Measurements from ENCODE around the gene PTGES3. TPM values are rescaled to one million over a fixed set of nuclear protein-coding genes. Genes with fewer than 3 reads are reported as not detected.
"Not testable (repeated sequence)": the region's sequence is repeated elsewhere in the genome, so short reads cannot be mapped to it uniquely, and the experiment has no call there.

PTGES3 gene
- total RNA-seq, 3 donors from 2014 or later = 343 to 400 (median 399) TPM

- ATAC-seq (peak; percentile 97 to 98), DNase-seq (no peak)
- H3K9me3 Mint-ChIP-seq = peaks cover 10% of the 10 kb centered on the region
- H3K27me3 Mint-ChIP-seq (ENCODE audit: low read depth) = no peaks in the 10 kb centered on the region
- H3K4me3 Mint-ChIP-seq = no peak overlapping the region
- peaks cover under 1% of the 10 kb centered on the region for H3K36me3 Mint-ChIP-seq (ENCODE audit: insufficient read depth)
- H3K4me1 Mint-ChIP-seq (ENCODE audit: low read depth) = peaks cover 13% of the 10 kb centered on the region
These were observed 30.4 kb downstream of the PTGES3 start for GRCh38 chr12:56657416-56658379.

DNA sequence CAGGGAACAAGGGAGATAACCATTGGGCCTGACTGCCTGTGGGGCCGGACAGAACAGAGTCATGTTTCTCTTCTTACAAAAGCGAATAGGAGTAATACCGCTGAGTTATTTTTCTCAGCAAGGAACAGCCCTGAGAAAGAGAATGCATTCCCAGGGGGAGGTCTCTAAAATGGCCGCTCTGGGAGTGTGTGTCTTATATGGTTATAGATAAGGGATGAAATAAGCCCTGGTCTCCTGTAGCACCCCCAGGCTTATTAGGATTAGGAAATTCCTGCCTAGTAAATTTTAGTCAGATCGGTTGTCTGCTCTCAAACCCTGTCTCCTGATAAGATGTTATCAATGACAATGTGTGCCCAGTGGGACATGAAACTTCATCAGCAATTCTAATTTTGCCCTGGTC is 34.3 kb downstream of the PTGES3 start:
- not testable (repeated sequence) for DNase-seq, H3K4me3 Mint-ChIP-seq

GRCh38 chr12:56648023-56648422 is 40.1 kb downstream of the PTGES3 start:
- H3K4me3 Mint-ChIP-seq; H3K27me3 Mint-ChIP-seq (ENCODE audit: low read depth); ATAC-seq; H3K9me3 Mint-ChIP-seq; DNase-seq: not testable (repeated sequence)
- Mint-ChIP-seq H3K4me1 (ENCODE audit: low read depth) (peaks cover 21% of the 10 kb centered on the region), H3K36me3 (ENCODE audit: insufficient read depth) (peaks cover 25% of the 10 kb centered on the region)

More for the DNA sequence above, 34.3 kb downstream of the PTGES3 start:
- H3K27me3 Mint-ChIP-seq (ENCODE audit: low read depth); H3K36me3 Mint-ChIP-seq (ENCODE audit: insufficient read depth); ATAC-seq; H3K4me1 Mint-ChIP-seq (ENCODE audit: low read depth): not testable (repeated sequence)
- H3K9me3 Mint-ChIP-seq = peaks cover 10% of the 10 kb centered on the region

GRCh38 chr12:56645717-56646446 is 42.2 kb downstream of the PTGES3 start, which contains the start of gene ATP5F1B:
ATP5F1B (minus strand) TSS chr12:56645984; CDS start chr12:56645963, 21 bp downstream.
- peaks cover 28% of the 10 kb centered on the region for H3K36me3 Mint-ChIP-seq (ENCODE audit: insufficient read depth)
- ATAC-seq = peak; percentile 98 to 99
- no peaks in the 10 kb centered on the region for H3K27me3 Mint-ChIP-seq (ENCODE audit: low read depth)
- H3K4me3 Mint-ChIP-seq = peak within 1 kb of the TSS; percentile 98
- no peaks in the 10 kb centered on the region for H3K9me3 Mint-ChIP-seq
- H3K4me1 Mint-ChIP-seq (ENCODE audit: low read depth) = peaks cover 29% of the 10 kb centered on the region
- DNase-seq = peak; percentile 81

DNA sequence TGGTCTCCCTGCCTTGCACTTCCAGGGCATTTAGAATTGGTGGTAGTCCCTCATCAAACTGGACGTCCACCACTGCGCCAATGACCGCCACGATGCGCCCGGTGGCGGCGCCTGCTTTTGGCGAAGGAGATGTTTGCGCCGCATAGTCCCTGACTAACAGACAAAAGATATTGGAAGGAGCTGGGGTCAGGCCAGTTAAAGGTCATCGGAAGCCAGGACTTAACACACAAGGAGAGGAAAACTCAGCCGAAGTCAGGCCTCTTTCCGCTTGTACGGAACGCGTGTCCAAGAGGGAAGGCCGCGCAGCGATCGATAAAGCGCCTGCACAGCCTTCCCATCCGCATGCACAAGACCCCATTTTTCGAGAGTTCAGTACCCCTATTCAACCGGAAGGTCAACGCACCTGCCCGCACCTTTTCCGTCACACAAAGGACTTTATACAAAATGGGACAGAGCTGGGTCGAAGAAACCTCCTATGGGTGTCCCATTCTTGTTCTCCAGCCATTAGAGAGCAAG is 42.8 kb downstream of the PTGES3 start:
- ATAC-seq = no peak
- H3K27me3 Mint-ChIP-seq (ENCODE audit: low read depth) = no peaks in the 10 kb centered on the region
- no peaks in the 10 kb centered on the region for H3K9me3 Mint-ChIP-seq
- H3K4me1 Mint-ChIP-seq (ENCODE audit: low read depth) = peaks cover 31% of the 10 kb centered on the region
- H3K4me3 Mint-ChIP-seq = peak overlapping the region; percentile 98
- H3K36me3 Mint-ChIP-seq (ENCODE audit: insufficient read depth) = peaks cover 32% of the 10 kb centered on the region
- DNase-seq = no peak

DNA sequence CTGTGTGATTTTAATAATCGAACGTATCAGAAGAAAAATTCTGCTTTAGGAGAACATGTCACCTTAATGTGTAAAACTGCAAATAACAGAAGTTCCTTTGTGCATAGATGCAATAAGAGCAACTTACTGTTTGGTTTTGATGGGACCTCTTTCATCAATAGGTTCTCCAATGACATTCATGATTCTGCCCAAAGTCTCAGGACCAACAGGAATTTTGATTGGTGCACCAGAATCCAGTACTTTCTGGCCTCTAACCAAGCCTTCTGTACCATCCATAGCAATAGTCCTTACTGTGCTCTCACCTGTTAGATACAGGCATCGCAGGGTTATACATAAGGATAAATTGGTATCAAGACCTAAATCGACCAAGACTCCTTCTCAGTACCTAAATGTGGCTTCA is 43.4 kb downstream of the PTGES3 start:
- Mint-ChIP-seq H3K9me3 (no peaks in the 10 kb centered on the region), H3K4me3 (peak overlapping the region; percentile 98), H3K4me1 (ENCODE audit: low read depth) (peaks cover 31% of the 10 kb centered on the region), H3K36me3 (ENCODE audit: insufficient read depth) (peaks cover 35% of the 10 kb centered on the region), H3K27me3 (ENCODE audit: low read depth) (no peaks in the 10 kb centered on the region)
- ATAC-seq = no peak
- DNase-seq = no peak

DNA sequence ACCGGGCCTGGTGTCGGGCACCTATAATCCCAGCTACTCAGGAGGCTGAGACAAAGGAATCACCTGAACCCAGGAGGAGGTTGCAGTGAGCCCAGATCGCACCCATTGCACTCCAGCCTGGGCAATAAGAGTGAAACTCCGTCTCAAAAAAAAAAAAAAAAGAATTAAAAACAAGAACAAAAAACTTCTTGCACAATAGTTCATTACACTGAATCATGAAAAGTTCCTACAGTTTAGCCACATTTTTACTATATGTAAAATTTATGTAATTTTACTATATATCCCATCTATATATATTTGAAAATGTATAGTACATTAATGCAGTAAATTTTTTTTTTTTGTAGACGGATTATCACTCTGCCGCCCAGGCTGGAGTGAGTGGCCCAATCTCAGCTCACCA is 46.9 kb downstream of the PTGES3 start:
- no peak for DNase-seq
- H3K36me3 Mint-ChIP-seq (ENCODE audit: insufficient read depth) = peaks cover 50% of the 10 kb centered on the region
- no peaks in the 10 kb centered on the region for H3K9me3 Mint-ChIP-seq
- H3K4me3 Mint-ChIP-seq = no peak overlapping the region
- peaks cover 38% of the 10 kb centered on the region for H3K4me1 Mint-ChIP-seq (ENCODE audit: low read depth)
- ATAC-seq = no peak
- H3K27me3 Mint-ChIP-seq (ENCODE audit: low read depth) = no peaks in the 10 kb centered on the region

DNA sequence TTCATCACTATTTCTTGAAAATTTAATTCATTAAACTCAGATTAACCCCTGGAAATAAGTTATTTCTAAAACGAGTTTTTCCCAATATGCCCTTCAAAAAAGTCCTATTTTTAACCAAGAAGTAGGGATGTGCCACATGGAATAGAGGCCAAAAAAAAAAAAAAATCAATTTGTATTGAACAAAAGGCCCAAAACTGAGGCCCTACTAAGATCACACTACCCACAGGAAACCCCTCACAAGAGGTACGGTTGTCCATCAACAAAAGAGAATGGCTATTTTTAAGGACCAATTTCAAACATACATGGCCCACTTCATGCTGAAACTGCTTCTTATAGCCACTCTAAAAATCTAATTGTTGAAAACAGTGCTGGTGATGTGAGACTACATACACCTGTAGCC is 50.5 kb downstream of the PTGES3 start:
- no peak overlapping the region for H3K4me3 Mint-ChIP-seq
- no peak for DNase-seq
- peaks cover 26% of the 10 kb centered on the region for H3K36me3 Mint-ChIP-seq (ENCODE audit: insufficient read depth)
- H3K27me3 Mint-ChIP-seq (ENCODE audit: low read depth) = no peaks in the 10 kb centered on the region
- no peaks in the 10 kb centered on the region for H3K9me3 Mint-ChIP-seq
- H3K4me1 Mint-ChIP-seq (ENCODE audit: low read depth) = peaks cover 54% of the 10 kb centered on the region
- ATAC-seq = no peak

DNA sequence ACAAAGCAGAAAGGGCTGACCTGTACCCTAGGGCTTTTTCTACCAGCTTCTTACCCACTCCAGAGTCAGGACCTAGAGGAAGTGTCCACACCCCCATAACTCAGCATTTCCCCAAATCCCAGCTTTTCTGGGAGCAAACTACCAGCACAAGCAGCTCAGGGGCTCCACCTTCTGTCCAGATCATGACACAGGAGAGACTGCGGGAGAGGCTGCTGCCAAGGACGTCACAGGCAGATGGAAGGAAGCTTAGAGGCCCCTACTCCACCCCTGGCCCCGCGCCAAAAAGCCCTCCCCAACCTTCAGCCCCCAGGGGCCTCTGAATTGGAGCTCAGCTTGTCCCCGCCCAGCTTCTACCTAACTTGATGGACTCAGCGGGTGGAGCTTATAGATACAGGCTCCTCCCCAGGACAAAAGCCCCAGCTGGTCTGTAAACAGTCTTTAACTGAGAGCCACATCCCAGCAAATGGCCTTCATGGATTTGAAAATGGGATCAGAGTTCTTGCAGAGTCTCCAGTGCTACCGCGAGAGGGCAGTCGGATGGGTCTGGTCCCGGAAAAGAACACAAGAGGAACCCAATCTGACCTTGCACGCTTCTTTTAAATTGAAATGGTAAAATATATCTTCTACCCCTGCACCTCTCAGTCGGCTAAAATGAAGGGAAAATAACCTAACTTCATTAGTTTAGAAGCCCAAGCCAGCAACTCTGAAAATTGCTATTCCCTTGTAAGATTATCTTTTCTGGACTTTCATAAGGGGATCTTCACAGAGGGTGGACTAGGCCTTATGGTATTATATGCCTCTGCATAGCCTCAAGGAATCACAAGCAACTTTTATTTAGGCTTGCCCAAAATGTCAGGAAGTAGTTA is 51.2 kb downstream of the PTGES3 start:
- Mint-ChIP-seq H3K4me1 (ENCODE audit: low read depth) (peaks cover 54% of the 10 kb centered on the region), H3K36me3 (ENCODE audit: insufficient read depth) (peaks cover 22% of the 10 kb centered on the region), H3K27me3 (ENCODE audit: low read depth) (no peaks in the 10 kb centered on the region), H3K9me3 (no peaks in the 10 kb centered on the region), H3K4me3 (peak overlapping the region; percentile 96)
- ATAC-seq (peak; percentile 60 to 65), DNase-seq (peak; percentile 84)

DNA sequence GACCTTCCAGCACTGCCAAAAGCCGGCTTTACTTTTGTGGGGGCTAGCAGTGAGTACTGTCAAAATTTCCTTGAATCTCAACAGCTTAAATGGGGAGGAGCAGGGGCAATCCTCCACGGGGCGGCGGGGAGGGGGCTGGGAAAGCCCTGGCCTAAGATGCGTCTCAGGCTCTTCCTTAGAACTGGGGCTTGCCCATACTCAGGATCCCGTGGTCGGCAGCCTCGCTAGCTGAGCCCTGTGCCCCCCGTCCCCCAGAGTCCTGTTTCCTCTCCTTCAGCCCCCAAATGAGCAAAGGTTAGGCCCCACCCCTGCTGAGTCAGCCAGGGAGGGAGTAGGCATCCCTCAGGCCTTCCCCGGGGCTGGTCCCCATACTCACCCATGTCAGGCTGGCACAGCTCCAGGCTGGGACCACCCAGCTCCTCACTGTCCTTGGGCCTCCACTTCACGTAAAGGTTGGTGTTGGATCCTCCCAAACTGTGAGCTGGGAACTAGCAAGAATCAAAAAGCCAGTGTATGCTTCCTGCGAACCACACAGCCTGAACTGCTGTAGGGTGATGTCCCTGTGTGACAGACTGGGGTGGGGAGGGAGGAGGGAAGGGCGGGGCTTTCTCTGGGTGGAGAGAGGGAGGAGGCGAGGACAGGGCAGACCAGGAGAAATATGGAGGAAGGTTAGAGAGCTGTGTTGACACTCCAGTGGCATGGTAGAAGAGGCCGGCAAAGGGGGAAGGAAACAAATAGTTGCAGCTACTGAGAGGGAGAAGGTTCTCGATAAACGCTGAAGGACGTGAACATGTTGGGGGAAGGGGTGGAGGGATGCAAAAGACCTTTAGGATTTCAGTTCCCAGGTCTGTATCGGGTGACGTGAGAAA is 52.0 kb downstream of the PTGES3 start:
- Mint-ChIP-seq H3K36me3 (ENCODE audit: insufficient read depth) (peaks cover 22% of the 10 kb centered on the region), H3K27me3 (ENCODE audit: low read depth) (no peaks in the 10 kb centered on the region), H3K4me1 (ENCODE audit: low read depth) (peaks cover 62% of the 10 kb centered on the region), H3K9me3 (no peaks in the 10 kb centered on the region), H3K4me3 (peak overlapping the region; percentile 96)
- ATAC-seq = peak; percentile 80 to 81
- DNase-seq = peak; percentile 73

DNA sequence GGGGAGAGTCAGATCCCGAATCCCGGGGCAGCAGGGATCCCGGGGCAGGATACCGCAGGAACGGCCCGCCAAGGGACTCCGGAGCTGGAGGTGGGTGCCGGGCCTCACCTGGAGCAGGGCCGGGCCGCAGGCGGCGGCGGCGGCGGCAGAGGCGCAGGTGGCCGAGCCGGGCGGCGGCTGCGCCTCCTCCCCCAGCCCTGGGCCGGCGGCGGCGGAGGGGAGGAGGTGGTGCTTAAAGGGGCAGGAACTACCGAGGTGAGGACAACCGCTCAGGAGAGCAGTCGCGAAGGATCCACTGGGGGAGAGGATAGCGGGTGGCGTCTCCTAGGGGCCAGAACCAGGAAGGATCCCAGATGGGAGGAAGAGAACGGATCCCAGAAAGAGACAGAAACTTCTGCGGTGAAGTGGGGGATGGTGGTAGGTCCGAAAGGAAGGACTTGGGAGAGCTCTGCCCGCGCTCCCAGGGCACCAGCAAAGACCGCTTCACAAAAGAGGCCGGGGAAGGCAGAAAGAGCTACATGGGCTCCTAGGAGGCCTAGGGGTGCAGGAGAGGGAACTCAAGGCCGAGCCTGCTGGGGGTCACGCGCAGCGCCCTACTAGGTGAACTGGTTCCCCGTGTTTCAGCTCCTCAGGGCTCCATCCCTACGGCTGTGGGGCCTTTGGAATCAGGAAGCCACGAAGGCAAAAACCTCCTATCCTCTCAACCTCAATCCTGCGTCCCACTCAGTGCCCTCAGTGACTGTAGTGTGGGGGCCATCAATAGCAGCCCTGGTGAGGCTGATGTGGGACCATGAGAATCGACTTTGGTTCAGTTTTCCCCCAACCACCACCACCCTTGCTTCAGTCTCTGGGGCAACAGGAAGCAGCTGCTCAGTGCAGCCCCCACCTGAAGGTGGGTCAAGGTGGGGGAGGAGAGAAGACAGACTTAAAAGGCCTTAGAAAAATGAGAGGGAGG is 53.0 kb downstream of the PTGES3 start:
- H3K4me1 Mint-ChIP-seq (ENCODE audit: low read depth) = peaks cover 68% of the 10 kb centered on the region
- no peaks in the 10 kb centered on the region for H3K27me3 Mint-ChIP-seq (ENCODE audit: low read depth)
- peak; percentile 35 to 39 for ATAC-seq
- H3K36me3 Mint-ChIP-seq (ENCODE audit: insufficient read depth) = peaks cover 18% of the 10 kb centered on the region
- peak; percentile 45 for DNase-seq
- H3K9me3 Mint-ChIP-seq = no peaks in the 10 kb centered on the region
- H3K4me3 Mint-ChIP-seq = peak overlapping the region; percentile 96

- Mint-ChIP-seq H3K27me3 (ENCODE audit: low read depth) (no peaks in the 10 kb centered on the region), H3K4me1 (ENCODE audit: low read depth) (peaks cover 68% of the 10 kb centered on the region), H3K4me3 (peak overlapping the region; percentile 96), H3K36me3 (ENCODE audit: insufficient read depth) (peaks cover 14% of the 10 kb centered on the region), H3K9me3 (no peaks in the 10 kb centered on the region)
- ATAC-seq (no peak), DNase-seq (no peak)
These were observed 53.7 kb downstream of the PTGES3 start for GRCh38 chr12:56634242-56634836.

All from activated T-cell treated with anti-CD3 and anti-CD28 coated beads, Interleukin-2, amount 50 U/mL, for 4 hours (primary cell).